Vagina (tissue), 2 donors: ENCODE data around the gene OBSCN. TPM values are rescaled to one million over a fixed set of nuclear protein-coding genes. Genes with fewer than 3 reads are reported as not detected.

ENCODE experiments used
- DNase-seq, 2 donors: peaks; one replicate each; pipeline ENCODE4 v3.0.0-alpha.2; 2017; ENCODE audit errors: extremely low spot score in 2 of 2
- H3K27ac ChIP-seq: fragments of 200-600 bp; sonication (generic); one replicate; pipeline ENCODE4 v1.5.1; 2019
- H3K27me3 ChIP-seq: fragments of 200-600 bp; sonication (generic); one replicate; pipeline ENCODE4 v1.5.1; 2019
- H3K36me3 ChIP-seq, 2 donors: fragments of 200-600 bp; sonication (generic); one replicate each; pipeline ENCODE4 v1.5.1; 2017 to 2019
- H3K4me1 ChIP-seq: fragments of 200-600 bp; sonication (generic); one replicate; pipeline ENCODE4 v1.5.1; 2019
- H3K4me3 ChIP-seq, 2 donors: fragments of 200-600 bp; sonication (generic); 1 replicate in 1 of 2; 2 replicates in 1 of 2; pipeline ENCODE4 v1.5.1; 2016 to 2019
- H3K9me3 ChIP-seq: fragments of 200-600 bp; sonication (generic); one replicate; pipeline ENCODE4 v1.5.1; 2019
- POLR2A ChIP-seq, 2 donors: fragments of 450-650 bp; IDR thresholded peaks; one replicate each; pipeline ENCODE4 v1.6.1; 2017; ENCODE audit warnings: antibody characterized with exemption in 2 of 2, mild to moderate bottlenecking in 2 of 2, moderate library complexity in 2 of 2
- POLR2AphosphoS5 ChIP-seq, 2 donors: sonication (generic); formaldehyde crosslinking; IDR thresholded peaks; one replicate each; pipeline ENCODE4 v1.9.0; 2017; ENCODE audit warnings: antibody characterized with exemption in 2 of 2, mild to moderate bottlenecking in 2 of 2, low read depth in 1 of 2; ENCODE audit not compliant: insufficient read depth in 1 of 2
- intact Hi-C: fragments of 100-400 bp; cut with DNase I; formaldehyde crosslinking; loops from one replicate; pipeline ENCODE4 v1.15.1; 2023
- total RNA-seq: library from RNA; depleted of rRNA; stranded (reverse); fragments of >200 nt; gene quantifications from one replicate; pipeline ENCODE4 v1.2.3, GENCODE V29; 2016
- TF ChIP-seq, protein P1 (sequence below), 3 experiments: fragments of 450-650 bp in 2 of 3; fragments of 200-600 bp in 1 of 3; sonication (generic) in 1 of 3; IDR thresholded peaks; one replicate each; pipeline ENCODE4 v1.5.1; 2017 to 2019; ENCODE audit warnings: antibody characterized with exemption in 3 of 3, mild to moderate bottlenecking in 2 of 3, moderate library complexity in 2 of 3

OBSCN gene
- total RNA-seq, 1 donor from 2014 or later, result 35.8 TPM

DNA sequence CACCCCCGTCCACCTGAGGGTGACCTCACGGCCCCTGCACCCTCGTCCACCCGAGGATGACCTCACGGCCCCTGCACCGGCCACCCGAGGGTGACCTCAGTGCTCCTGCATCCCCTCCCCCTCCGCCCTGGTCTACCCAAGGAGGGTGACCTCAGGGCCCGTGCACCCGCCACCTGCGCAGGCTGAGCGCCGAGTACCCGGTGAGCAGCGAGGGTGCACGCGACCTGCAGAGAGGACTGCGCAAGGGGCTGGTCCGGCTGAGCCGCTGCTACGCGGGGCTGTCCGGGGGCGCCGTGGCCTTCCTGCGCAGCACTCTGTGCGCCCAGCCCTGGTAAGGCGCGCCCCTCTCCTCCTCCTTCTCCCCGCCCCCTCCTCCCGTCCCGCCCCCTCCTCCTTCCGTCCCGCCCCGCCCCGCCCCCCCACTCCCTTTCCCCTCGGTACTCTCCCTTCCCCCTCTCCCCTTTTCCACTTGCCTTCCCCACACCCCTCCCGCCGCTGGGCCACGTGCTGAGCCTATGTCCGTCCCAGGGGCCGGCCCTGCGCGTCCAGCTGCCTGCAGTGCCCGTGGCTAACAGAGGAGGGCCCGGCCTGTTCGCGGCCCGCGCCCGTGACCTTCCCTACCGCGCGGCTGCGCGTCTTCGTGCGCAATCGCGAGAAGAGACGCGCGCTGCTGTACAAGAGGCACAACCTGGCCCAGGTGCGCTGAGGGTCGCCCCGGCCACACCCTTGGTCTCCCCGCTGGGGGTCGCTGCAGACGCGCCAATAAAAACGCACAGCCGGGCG is 170.4 kb downstream of the OBSCN start:
- Histone ChIP-seq H3K27me3 (no peaks in the 10 kb centered on the region), H3K4me3 (peak overlapping the region; percentile 49 to 62), H3K27ac (peak overlapping the region; percentile 92), H3K4me1 (peaks cover 25% of the 10 kb centered on the region), H3K9me3 (no peaks in the 10 kb centered on the region), H3K36me3 (no peaks in the 10 kb centered on the region)
- DNase-seq, result no peak
- intact Hi-C loops, result loop anchor here (10.0 kb wide), 1 partner anchor 107 kb away; the partner anchor contains the start of gene RNF187
- TF ChIP-seq POLR2A (IDR thresholded peaks at IDR 0.05), result peak in 1 of 2 donors; percentile 32
- TF ChIP-seq, protein P1, sequence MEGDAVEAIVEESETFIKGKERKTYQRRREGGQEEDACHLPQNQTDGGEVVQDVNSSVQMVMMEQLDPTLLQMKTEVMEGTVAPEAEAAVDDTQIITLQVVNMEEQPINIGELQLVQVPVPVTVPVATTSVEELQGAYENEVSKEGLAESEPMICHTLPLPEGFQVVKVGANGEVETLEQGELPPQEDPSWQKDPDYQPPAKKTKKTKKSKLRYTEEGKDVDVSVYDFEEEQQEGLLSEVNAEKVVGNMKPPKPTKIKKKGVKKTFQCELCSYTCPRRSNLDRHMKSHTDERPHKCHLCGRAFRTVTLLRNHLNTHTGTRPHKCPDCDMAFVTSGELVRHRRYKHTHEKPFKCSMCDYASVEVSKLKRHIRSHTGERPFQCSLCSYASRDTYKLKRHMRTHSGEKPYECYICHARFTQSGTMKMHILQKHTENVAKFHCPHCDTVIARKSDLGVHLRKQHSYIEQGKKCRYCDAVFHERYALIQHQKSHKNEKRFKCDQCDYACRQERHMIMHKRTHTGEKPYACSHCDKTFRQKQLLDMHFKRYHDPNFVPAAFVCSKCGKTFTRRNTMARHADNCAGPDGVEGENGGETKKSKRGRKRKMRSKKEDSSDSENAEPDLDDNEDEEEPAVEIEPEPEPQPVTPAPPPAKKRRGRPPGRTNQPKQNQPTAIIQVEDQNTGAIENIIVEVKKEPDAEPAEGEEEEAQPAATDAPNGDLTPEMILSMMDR (IDR thresholded peaks at IDR 0.05), result peak in 2 of 3 experiments; percentile 24 to 63
- peak in 1 of 2 donors; percentile 80 for TF ChIP-seq POLR2AphosphoS5 (IDR thresholded peaks at IDR 0.05; ENCODE audit: insufficient read depth in 1 of 2, low read depth in 1 of 2)

DNA sequence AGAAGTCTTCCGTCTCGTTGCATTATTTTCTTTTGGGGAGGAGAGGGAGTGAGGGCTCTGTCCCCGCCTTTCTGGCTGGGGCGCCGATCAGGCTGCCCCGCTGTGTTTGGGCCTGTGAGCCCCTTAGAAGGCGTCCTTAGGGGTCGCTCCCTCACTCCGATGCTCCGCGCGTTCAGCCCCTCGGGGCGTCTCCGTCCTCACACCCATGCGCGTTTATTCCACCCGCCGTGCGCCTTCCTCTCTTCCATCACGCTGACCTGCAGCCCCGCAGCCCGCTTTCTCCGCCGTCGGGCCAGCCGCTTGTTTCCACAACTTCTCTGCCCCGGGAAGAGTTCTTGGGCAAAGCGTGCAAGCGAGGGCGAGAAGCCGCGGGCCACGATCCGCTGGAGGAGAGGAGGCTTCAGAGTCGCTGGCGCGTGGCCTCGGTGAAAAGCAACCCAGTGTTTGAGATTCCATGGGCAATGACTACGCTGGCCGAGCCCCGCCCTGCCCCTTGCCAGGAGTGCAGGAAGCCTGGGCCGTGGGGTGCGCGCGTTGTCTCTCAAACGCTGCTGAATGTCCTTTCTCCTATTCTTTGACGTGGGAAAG is 171.1 kb downstream of the OBSCN start:
- H3K27ac ChIP-seq, result peak overlapping the region; percentile 92
- DNase-seq, result no peak
- H3K27me3 ChIP-seq, result no peaks in the 10 kb centered on the region
- H3K4me3 ChIP-seq, result peak overlapping the region; percentile 49 to 62
- H3K4me1 ChIP-seq, result peaks cover 25% of the 10 kb centered on the region
- intact Hi-C loops, result loop anchor here (10.0 kb wide), 1 partner anchor 106 kb away; the partner anchor contains the start of gene RNF187
- no peaks in the 10 kb centered on the region for H3K9me3 ChIP-seq
- TF ChIP-seq POLR2A (IDR thresholded peaks at IDR 0.05) (no peak), POLR2AphosphoS5 (IDR thresholded peaks at IDR 0.05; ENCODE audit: insufficient read depth in 1 of 2, low read depth in 1 of 2) (no peak)
- TF ChIP-seq, protein P1 (IDR thresholded peaks at IDR 0.05), result no peak
- H3K36me3 ChIP-seq, result no peaks in the 10 kb centered on the region

DNA sequence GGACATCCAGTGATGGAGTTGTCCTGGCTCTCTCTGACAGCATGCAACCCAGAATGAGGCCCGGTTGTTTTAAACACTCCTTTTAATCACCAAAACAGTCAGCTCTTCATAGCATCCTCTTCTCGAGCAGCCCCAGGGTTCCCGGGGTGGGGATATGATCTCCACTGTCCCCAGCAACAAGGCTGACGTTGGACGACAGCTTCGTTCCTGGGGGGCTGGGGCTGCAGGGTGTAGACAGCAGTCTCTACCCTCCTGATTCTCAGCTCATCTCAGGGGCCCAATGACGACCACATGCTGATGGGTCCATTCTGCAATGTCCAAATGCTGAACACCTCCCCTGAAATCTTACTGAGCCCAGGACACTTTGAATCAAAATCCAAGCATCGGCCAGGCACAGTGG is 171.8 kb downstream of the OBSCN start:
- intact Hi-C loops, result loop anchor here (10.0 kb wide), 1 partner anchor 105 kb away; the partner anchor contains the start of gene RNF187
- Histone ChIP-seq H3K9me3 (no peaks in the 10 kb centered on the region), H3K27me3 (no peaks in the 10 kb centered on the region), H3K36me3 (no peaks in the 10 kb centered on the region), H3K4me1 (peaks cover 18% of the 10 kb centered on the region), H3K4me3 (peak overlapping the region in 1 of 2 donors; percentile 62), H3K27ac (peak overlapping the region; percentile 92)
- no peak for DNase-seq
- TF ChIP-seq POLR2A (IDR thresholded peaks at IDR 0.05) (no peak), POLR2AphosphoS5 (IDR thresholded peaks at IDR 0.05; ENCODE audit: insufficient read depth in 1 of 2, low read depth in 1 of 2) (no peak)
- TF ChIP-seq, protein P1 (IDR thresholded peaks at IDR 0.05), result no peak

DNA sequence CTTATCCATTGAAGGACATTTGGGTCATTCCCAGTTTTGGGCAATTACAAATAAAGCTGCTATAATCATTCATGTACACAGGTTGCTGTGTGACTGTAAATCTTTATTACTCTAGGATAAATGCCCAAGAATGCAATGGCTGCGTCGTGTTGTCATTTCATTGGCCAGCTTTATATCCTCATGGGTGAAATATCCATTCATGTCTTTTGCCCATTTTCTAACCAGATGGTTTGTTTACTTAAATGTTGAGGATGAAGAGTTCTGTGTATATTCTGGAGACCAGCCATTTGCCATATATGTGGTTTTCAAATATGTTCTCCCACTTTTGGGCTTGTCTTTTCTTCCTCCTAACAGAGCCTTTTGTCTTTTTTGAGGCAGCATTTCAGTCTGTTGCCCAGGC is 173.5 kb downstream of the OBSCN start:
- H3K4me1 ChIP-seq, result peaks cover 11% of the 10 kb centered on the region
- intact Hi-C loops, result no loop called here
- no peaks in the 10 kb centered on the region for H3K36me3 ChIP-seq
- TF ChIP-seq POLR2A (IDR thresholded peaks at IDR 0.05) (no peak), POLR2AphosphoS5 (IDR thresholded peaks at IDR 0.05; ENCODE audit: insufficient read depth in 1 of 2, low read depth in 1 of 2) (no peak)
- TF ChIP-seq, protein P1 (IDR thresholded peaks at IDR 0.05), result no peak
- H3K27me3 ChIP-seq, result no peaks in the 10 kb centered on the region
- no peak for DNase-seq
- H3K27ac ChIP-seq, result no peak overlapping the region
- no peak overlapping the region for H3K4me3 ChIP-seq
- H3K9me3 ChIP-seq, result no peaks in the 10 kb centered on the region
